Endothelial cell of umbilical vein (primary cell): ENCODE results near the gene C10orf67.

Source experiments
- EZH2 ChIP-seq: IDR thresholded peaks from 2 replicates; pipeline ENCODE4 v1.6.1; 2012; ENCODE audit warnings: borderline replicate concordance, low read depth, mild to moderate bottlenecking, moderate library complexity, low read length, inconsistent platforms; ENCODE audit not compliant: severe bottlenecking
- MYC ChIP-seq: IDR thresholded peaks from one replicate; pipeline ENCODE4 v1.6.1; 2011; ENCODE audit warnings: mild to moderate bottlenecking, low read depth, low read length
- POLR2A ChIP-seq: IDR thresholded peaks from 2 replicates; pipeline ENCODE4 v1.6.1; 2012; ENCODE audit warnings: low read depth, mild to moderate bottlenecking, control low read depth, low read length
- TF ChIP-seq, protein P1 (sequence below), 2 donors: IDR thresholded peaks; 1 replicate in 1 of 2; 2 replicates in 1 of 2; pipeline ENCODE4 v1.5.1; 2011; ENCODE audit warnings: low read length in 2 of 2, mild to moderate bottlenecking in 2 of 2, moderate library complexity in 2 of 2, control low read depth in 1 of 2, inconsistent platforms in 1 of 2, low read depth in 1 of 2; ENCODE audit not compliant: insufficient read depth in 1 of 2; ENCODE audit errors: extremely low read depth in 1 of 2

DNA sequence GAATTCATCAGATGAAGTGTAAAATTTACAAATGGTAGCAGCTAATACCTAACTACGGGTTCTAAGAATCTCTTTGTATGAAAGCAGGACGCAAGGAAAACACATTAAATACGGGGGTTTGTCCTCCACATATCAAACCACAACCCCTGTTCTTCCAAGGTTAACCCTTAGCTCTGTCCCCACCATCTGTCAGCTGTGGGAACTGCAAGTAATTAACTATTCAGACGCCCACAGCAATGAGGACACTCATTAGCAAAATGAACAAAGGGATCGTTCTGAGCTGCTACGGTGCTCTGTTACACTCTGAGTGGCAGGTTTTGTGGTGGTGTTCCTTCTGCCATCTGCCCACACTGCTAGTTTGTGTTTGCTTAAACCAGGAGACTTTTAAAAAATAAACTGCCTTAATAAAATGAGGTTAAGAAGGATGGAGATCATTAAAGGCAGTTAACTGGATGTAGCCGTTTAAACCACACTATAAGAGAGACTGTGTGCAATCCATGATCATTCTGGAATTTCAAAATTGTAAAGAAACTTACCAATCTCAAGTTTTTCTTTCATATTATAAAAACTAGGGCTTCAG is 51.4 kb downstream of the C10orf67 start:
- TF ChIP-seq, protein P1, sequence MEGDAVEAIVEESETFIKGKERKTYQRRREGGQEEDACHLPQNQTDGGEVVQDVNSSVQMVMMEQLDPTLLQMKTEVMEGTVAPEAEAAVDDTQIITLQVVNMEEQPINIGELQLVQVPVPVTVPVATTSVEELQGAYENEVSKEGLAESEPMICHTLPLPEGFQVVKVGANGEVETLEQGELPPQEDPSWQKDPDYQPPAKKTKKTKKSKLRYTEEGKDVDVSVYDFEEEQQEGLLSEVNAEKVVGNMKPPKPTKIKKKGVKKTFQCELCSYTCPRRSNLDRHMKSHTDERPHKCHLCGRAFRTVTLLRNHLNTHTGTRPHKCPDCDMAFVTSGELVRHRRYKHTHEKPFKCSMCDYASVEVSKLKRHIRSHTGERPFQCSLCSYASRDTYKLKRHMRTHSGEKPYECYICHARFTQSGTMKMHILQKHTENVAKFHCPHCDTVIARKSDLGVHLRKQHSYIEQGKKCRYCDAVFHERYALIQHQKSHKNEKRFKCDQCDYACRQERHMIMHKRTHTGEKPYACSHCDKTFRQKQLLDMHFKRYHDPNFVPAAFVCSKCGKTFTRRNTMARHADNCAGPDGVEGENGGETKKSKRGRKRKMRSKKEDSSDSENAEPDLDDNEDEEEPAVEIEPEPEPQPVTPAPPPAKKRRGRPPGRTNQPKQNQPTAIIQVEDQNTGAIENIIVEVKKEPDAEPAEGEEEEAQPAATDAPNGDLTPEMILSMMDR (IDR thresholded peaks at IDR 0.05; ENCODE audit: extremely low read depth in 1 of 2, insufficient read depth in 1 of 2, low read depth in 1 of 2, low read length in 2 of 2): peak; percentile 49 to 50
- TF ChIP-seq EZH2 (no peak), MYC (no peak), POLR2A (no peak)
